Adrenal gland (tissue), 12 donors: ENCODE measurements around the gene TTI1. TPM values are rescaled to one million over a fixed set of nuclear protein-coding genes. Genes with fewer than 3 reads are reported as not detected.

Experiments used
- DNase-seq, 7 donors: peaks; one replicate each; pipeline ENCODE4 v3.0.0-alpha.2; 2019 to 2020
- H3K27ac ChIP-seq, 5 donors: fragments of 200-600 bp; sonication (generic) in 4 of 5; 1 replicate in 3 of 5; 2 replicates in 2 of 5; pipeline versions ENCODE4 v1.5.1 to v1.8.0; 2016 to 2020; ENCODE audit warnings: mild to moderate bottlenecking in 1 of 5
- H3K27me3 ChIP-seq: fragments of 200-600 bp; 2 replicates; pipeline ENCODE4 v1.8.0; 2021
- H3K36me3 ChIP-seq, 2 donors: fragments of 200-600 bp; replicated peaks in 1 of 2; 1 replicate in 1 of 2; 2 replicates in 1 of 2; pipeline versions ENCODE4 v1.5.1 to v1.8.0; 2018 to 2022
- H3K4me1 ChIP-seq, 2 donors: fragments of 200-600 bp; replicated peaks in 1 of 2; 1 replicate in 1 of 2; 2 replicates in 1 of 2; pipeline versions ENCODE4 v1.5.1 to v1.8.0; 2018 to 2021
- H3K4me3 ChIP-seq, 4 donors: fragments of 200-600 bp; sonication (generic) in 3 of 4; one replicate each; pipeline ENCODE4 v1.5.1; 2016 to 2018
- H3K9me3 ChIP-seq, 3 donors: fragments of 200-600 bp; sonication (generic) in 1 of 3; replicated peaks in 1 of 3; 1 replicate in 2 of 3; 2 replicates in 1 of 3; pipeline versions ENCODE4 v1.5.1 to v1.8.0; 2016 to 2021
- POLR2A ChIP-seq, 2 donors: fragments of 450-650 bp; IDR thresholded peaks; one replicate each; pipeline ENCODE4 v1.6.1; 2017; ENCODE audit warnings: antibody characterized with exemption in 2 of 2, mild to moderate bottlenecking in 2 of 2, moderate library complexity in 1 of 2
- WGBS, 4 donors: extraction: QIAGEN DNeasy Blood & Tissue Kit in 2 of 4; methylation state at CpG; one replicate each; pipeline versions ENCODE4 v1.1.5 to v1.1.7; 2013 to 2017; 5-methylcytosine and 5-hydroxymethylcytosine counted together
- intact Hi-C, 2 donors: fragments of 100-400 bp; cut with DNase I; formaldehyde crosslinking; loops; one replicate each; pipeline versions ENCODE4 v1.14.1 to v1.15.0; 2022 to 2023
- polyA plus RNA-seq, 3 donors: library from polyadenylated mRNA; stranded (reverse); fragments of 200-250 nt in 2 of 3; fragments of 350-450 nt in 1 of 3; fragmentation: Illumina TruSeq in 1 of 3; extraction: RNeasy Lipid Tissue Mini Kit (QIAGEN cat#74804) in 1 of 3; gene quantifications; one replicate each; pipeline ENCODE4 v1.2.3, GENCODE V29; 2013 to 2014
- total RNA-seq, 9 donors: library from RNA; depleted of rRNA in 4 of 9; stranded (reverse); fragments of >200 nt in 4 of 9; fragments of 120-200 nt in 1 of 9; fragmentation: NEBNext Ultra II Directional in 1 of 9; extraction: Animal tissue kit (Norgen Biotek cat#: 25700) in 1 of 9; gene quantifications; one replicate each; pipeline versions ENCODE4 v1.1.0 to v1.2.4, GENCODE V29; 2013 to 2023
- TF ChIP-seq, protein P1 (sequence below), 6 experiments: fragments of 450-650 bp in 4 of 6; fragments of 200-600 bp in 2 of 6; sonication (generic) in 1 of 6; IDR thresholded peaks; 1 replicate in 5 of 6; 2 replicates in 1 of 6; pipeline versions ENCODE4 v1.5.1 to v1.8.0; 2016 to 2021; ENCODE audit warnings: antibody characterized with exemption in 6 of 6, mild to moderate bottlenecking in 2 of 6, moderate library complexity in 1 of 6
- donor health status: healthy with polysubstance abuse.
- donor health status: Bipolar disorder and iron deficiency.
- donor health status: DM: yes; HTN: yes; CAD: no.
- donor health status: DM: no; HTN: no; CAD: no.
- donor health status: DM: no; HTN: no; CAD: no.
- donor health status: DM: yes; HTN: yes; CAD: no.

The TTI1 gene
- total and polyA plus RNA-seq, 12 donors: 12.5 to 28.7 (median 20.0) TPM

DNA sequence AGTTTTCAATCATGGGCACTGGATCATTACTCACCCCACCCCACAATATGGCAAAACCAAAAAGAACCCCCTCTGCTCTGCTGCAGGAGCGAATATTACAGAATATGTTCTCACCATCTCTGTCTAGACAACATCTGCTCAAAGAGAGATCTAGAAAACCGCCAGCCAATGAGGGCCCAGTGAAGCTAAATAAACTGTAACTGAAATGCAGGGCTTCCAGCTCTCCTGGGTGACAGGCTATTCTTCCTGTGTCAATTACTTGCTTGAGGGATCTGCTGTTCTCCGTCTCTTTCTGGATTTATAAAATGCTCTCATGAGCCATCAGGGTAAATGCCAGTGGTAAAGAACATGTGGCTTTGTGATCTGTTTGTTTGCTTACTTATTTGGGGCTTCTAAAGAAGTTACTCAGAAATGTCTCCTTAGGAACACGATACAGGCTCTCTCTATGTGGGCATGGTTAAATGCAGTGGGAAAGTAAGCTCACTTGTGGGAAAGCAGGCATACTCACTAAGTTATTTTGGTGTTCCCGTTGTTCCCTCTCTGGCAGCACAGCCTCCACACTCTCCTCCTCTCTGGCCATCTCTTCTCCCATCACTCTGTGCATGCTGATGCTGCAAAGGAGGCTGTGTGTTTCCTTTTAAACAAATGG lies 44.8 kb downstream of the TTI1 start:
- no peak overlapping the region for H3K4me3 ChIP-seq
- no peak for DNase-seq
- H3K27me3 ChIP-seq: no peaks in the 10 kb centered on the region
- WGBS, 4 donors: 91 to 96% (median 94%) methylated on average over 5 of the region's 5 CpGs
- H3K36me3 ChIP-seq: no peaks in the 10 kb centered on the region
- peaks cover 21 to 65% of the 10 kb centered on the region in 2 donors for H3K4me1 ChIP-seq
- H3K27ac ChIP-seq: peak overlapping the region in 2 of 5 donors; percentile 1 to 10
- H3K9me3 ChIP-seq: no peaks in the 10 kb centered on the region
- intact Hi-C loops: no loop called here
- TF ChIP-seq, protein P1, sequence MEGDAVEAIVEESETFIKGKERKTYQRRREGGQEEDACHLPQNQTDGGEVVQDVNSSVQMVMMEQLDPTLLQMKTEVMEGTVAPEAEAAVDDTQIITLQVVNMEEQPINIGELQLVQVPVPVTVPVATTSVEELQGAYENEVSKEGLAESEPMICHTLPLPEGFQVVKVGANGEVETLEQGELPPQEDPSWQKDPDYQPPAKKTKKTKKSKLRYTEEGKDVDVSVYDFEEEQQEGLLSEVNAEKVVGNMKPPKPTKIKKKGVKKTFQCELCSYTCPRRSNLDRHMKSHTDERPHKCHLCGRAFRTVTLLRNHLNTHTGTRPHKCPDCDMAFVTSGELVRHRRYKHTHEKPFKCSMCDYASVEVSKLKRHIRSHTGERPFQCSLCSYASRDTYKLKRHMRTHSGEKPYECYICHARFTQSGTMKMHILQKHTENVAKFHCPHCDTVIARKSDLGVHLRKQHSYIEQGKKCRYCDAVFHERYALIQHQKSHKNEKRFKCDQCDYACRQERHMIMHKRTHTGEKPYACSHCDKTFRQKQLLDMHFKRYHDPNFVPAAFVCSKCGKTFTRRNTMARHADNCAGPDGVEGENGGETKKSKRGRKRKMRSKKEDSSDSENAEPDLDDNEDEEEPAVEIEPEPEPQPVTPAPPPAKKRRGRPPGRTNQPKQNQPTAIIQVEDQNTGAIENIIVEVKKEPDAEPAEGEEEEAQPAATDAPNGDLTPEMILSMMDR (IDR thresholded peaks at IDR 0.05): no peak

DNA sequence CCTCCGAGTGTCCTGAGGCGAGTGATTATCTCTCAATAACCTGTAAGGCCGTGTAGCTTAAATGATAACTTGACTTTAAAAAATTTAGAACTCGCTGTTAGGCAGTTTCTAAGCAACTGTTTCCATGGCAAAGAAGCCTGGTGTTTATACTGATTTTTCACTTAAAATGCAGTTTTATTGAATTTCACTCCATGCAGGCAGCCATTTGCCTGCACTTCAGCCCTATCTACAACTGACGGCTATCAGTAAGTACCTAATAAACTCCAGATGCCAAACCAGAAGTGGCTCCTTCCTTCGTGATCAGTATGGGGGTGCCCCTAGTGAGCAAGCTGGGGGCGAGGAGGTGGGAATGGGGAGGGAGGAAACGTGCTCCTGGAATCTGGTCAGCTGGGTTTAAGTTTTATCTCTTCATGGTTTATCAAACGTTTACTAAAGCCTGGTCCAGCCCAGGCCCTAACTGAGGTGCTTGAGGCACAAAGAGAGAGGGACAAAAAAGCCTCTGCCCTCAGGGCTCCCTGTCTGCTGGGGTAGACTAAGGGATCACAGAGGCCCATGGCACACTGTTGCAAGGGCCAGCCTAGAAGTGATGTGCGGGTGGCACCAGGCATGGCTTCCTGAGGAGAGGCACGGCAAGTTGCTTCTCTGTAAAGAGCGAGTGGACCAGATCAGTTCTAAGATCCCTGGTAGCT lies 45.5 kb downstream of the TTI1 start:
- no peak for DNase-seq
- Histone ChIP-seq H3K9me3 (no peaks in the 10 kb centered on the region), H3K36me3 (no peaks in the 10 kb centered on the region), H3K27me3 (no peaks in the 10 kb centered on the region), H3K27ac (peak overlapping the region in 2 of 5 donors; percentile 10 to 62), H3K4me3 (no peak overlapping the region), H3K4me1 (peaks cover 17 to 59% of the 10 kb centered on the region in 2 donors)
- WGBS, 4 donors: 84 to 93% (median 87%) methylated on average over 12 of the region's 12 CpGs
- intact Hi-C loops: no loop called here
- TF ChIP-seq POLR2A (IDR thresholded peaks at IDR 0.05): no peak
- TF ChIP-seq, protein P1 (IDR thresholded peaks at IDR 0.05): no peak

DNA sequence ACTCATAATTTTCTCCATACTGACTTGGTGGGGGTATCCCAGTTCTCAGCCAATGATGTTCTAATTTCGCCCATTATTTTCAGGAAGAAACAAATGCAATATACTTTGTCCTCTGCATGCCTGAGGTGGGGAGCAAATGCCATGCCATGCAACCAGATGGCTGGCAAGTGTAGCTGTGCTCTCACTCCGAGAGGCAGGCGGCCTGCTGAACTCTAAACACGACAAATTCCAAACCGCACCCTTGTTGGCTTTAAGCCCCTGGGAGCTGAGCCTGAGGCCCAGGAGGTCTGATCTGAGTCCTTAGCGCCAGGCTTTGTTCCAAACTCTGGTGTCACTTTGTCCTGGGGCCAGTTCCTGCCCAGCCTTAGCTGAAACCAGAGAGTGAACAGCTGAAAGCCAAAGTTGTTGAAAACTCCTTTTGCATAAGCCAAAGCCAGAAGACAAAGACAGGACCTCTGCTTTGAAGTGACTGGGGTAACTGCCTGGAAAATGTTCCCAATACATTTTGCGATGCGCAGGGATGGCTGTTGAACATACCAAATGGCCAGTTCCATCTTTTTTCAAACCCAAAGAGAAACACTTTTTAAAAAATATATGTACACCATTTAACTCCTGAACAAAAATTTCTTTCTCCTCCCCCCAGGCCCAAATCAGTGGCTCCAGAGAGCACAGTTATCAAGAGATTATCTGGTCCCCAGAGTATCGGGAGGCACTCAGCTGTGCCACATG lies 46.2 kb downstream of the TTI1 start:
- no peak for TF ChIP-seq POLR2A (IDR thresholded peaks at IDR 0.05)
- TF ChIP-seq, protein P1 (IDR thresholded peaks at IDR 0.05): no peak
- WGBS, 4 donors: 69 to 80% (median 76%) methylated on average over 6 to 9 of the region's 9 CpGs
- Histone ChIP-seq H3K27ac (peak overlapping the region in 2 of 5 donors; percentile 42 to 62), H3K27me3 (no peaks in the 10 kb centered on the region), H3K9me3 (no peaks in the 10 kb centered on the region), H3K4me3 (no peak overlapping the region), H3K36me3 (peaks cover 0 to 5% of the 10 kb centered on the region in 2 donors), H3K4me1 (peaks cover 17 to 52% of the 10 kb centered on the region in 2 donors)
- DNase-seq: peak in 6 of 7 donors; percentile 57 to 90 (median 70)
- intact Hi-C loops: no loop called here
